HEK293 (cell line): ENCODE results near the gene KIF26B.

Experiments used
- HOXA7 ChIP-seq: sonication (generic); formaldehyde crosslinking; IDR thresholded peaks from 2 replicates; pipeline ENCODE4 v1.8.1; 2022; ENCODE audit warnings: missing genetic modification reagents, borderline replicate concordance
- KLF8 ChIP-seq: fragments of 450-650 bp; formaldehyde crosslinking; IDR thresholded peaks from 2 replicates; pipeline ENCODE4 v1.5.1; 2016; ENCODE audit warnings: missing biosample characterization, missing genetic modification characterization
- TRIM28 ChIP-seq: IDR thresholded peaks from 2 replicates; pipeline ENCODE4 v1.6.1; 2011; ENCODE audit warnings: low read length, control low read depth, borderline replicate concordance
- ZNF2 ChIP-seq: fragments of 450-650 bp; formaldehyde crosslinking; IDR thresholded peaks from 2 replicates; pipeline ENCODE4 v1.5.1; 2016; ENCODE audit warnings: missing biosample characterization, missing genetic modification characterization
- ZNF311 ChIP-seq: fragments of 450-650 bp; formaldehyde crosslinking; IDR thresholded peaks from 2 replicates; pipeline ENCODE4 v1.5.1; 2017; ENCODE audit warnings: missing biosample characterization, missing genetic modification characterization, borderline replicate concordance
- TF ChIP-seq, protein P1 (sequence below): fragments of 450-650 bp; formaldehyde crosslinking; IDR thresholded peaks from 2 replicates; pipeline ENCODE4 v1.5.1; 2016; ENCODE audit warnings: missing biosample characterization, missing genetic modification characterization, borderline replicate concordance
- TF ChIP-seq, protein P2 (sequence below): fragments of 450-650 bp; formaldehyde crosslinking; optimal IDR thresholded peaks from 2 replicates; pipeline ENCODE3; 2016; ENCODE audit warnings: missing biosample characterization, mild to moderate bottlenecking, missing genetic modification characterization

DNA sequence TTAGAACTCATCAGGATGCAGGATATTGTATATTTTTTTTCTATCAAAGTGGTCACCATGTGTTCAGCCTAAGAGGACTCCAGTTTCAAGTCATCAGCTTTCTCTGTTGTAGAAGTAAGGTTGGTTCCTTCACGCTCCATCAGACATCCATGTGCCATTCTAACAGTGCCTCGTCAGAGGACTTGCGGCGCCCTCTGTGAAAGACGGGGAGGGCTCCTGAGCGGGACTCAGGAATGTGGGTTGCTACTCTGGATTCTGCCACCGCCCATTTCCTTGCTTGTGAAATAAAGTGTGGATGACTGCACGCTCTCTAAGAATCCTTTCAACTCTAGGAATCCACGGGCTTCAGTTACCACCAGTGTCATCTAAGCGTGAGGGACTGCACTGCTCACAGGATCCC is 593.5 kb downstream of the KIF26B start:
- TF ChIP-seq ZNF311 (no peak), TRIM28 (no peak), ZNF2 (tag by site-specific recombination) (no peak), KLF8 (tag by site-specific recombination) (no peak), HOXA7 (CRISPR knock-in tag) (no peak)
- TF ChIP-seq, protein P1, sequence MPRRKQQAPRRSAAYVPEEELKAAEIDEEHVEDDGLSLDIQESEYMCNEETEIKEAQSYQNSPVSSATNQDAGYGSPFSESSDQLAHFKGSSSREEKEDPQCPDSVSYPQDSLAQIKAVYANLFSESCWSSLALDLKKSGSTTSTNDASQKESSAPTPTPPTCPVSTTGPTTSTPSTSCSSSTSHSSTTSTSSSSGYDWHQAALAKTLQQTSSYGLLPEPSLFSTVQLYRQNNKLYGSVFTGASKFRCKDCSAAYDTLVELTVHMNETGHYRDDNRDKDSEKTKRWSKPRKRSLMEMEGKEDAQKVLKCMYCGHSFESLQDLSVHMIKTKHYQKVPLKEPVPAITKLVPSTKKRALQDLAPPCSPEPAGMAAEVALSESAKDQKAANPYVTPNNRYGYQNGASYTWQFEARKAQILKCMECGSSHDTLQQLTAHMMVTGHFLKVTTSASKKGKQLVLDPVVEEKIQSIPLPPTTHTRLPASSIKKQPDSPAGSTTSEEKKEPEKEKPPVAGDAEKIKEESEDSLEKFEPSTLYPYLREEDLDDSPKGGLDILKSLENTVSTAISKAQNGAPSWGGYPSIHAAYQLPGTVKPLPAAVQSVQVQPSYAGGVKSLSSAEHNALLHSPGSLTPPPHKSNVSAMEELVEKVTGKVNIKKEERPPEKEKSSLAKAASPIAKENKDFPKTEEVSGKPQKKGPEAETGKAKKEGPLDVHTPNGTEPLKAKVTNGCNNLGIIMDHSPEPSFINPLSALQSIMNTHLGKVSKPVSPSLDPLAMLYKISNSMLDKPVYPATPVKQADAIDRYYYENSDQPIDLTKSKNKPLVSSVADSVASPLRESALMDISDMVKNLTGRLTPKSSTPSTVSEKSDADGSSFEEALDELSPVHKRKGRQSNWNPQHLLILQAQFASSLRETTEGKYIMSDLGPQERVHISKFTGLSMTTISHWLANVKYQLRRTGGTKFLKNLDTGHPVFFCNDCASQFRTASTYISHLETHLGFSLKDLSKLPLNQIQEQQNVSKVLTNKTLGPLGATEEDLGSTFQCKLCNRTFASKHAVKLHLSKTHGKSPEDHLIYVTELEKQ (tag by site-specific recombination) = no peak
- TF ChIP-seq, protein P2, sequence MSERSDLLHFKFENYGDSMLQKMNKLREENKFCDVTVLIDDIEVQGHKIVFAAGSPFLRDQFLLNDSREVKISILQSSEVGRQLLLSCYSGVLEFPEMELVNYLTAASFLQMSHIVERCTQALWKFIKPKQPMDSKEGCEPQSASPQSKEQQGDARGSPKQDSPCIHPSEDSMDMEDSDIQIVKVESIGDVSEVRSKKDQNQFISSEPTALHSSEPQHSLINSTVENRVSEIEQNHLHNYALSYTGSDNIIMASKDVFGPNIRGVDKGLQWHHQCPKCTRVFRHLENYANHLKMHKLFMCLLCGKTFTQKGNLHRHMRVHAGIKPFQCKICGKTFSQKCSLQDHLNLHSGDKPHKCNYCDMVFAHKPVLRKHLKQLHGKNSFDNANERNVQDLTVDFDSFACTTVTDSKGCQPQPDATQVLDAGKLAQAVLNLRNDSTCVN (tag by site-specific recombination) = no peak
